ELF-1 (cell line): ENCODE data around the gene SKOR1.

ENCODE experiments used
- DNase-seq: peaks from one replicate; pipeline ENCODE4 v3.0.0-alpha.2; 2016; ENCODE audit warnings: low read depth, low spot score

The SKOR1 gene

DNA sequence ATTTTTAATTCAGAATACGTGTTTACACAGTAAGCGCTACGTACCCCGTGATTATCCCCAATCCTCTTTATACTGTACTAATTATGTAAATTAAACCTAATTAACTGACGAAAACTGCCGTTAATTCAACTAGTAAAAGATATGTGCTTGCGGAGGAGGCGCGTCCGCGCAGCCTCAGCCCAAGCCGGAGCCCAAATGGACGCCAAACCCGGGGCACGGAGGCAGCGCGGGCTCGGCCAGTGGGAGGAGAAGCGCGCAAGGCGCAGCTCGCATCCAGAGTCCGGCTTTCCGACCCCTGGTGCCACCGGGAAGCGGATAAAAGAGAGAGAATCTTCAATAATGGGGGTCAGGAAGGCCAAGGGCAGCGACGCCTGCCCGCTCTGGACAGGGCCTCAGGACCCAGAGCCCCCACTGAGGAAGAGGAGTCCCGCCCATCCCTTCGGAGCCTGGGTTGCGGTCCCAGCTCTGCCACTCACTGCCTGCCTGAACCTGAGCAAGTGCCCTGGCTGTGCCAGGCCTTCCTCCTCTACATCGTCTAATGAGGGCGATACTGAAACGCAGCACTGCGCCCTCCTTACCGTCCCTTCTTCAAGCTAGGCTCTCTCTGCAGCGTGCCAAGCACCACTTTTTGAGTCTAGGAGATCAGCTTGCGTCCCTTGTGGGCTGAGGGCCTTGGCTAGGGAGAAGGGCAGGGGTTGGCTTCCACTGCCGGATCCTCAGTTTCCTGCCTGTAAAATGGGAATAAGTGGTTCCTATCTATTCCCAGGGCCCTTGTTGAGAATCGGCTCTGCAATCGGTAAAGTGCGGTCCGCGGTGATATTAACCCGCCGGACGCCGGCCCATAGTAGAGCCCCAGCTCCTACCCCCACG, 5.0 kb upstream of the SKOR1 start:
- DNase-seq, result no peak

DNA sequence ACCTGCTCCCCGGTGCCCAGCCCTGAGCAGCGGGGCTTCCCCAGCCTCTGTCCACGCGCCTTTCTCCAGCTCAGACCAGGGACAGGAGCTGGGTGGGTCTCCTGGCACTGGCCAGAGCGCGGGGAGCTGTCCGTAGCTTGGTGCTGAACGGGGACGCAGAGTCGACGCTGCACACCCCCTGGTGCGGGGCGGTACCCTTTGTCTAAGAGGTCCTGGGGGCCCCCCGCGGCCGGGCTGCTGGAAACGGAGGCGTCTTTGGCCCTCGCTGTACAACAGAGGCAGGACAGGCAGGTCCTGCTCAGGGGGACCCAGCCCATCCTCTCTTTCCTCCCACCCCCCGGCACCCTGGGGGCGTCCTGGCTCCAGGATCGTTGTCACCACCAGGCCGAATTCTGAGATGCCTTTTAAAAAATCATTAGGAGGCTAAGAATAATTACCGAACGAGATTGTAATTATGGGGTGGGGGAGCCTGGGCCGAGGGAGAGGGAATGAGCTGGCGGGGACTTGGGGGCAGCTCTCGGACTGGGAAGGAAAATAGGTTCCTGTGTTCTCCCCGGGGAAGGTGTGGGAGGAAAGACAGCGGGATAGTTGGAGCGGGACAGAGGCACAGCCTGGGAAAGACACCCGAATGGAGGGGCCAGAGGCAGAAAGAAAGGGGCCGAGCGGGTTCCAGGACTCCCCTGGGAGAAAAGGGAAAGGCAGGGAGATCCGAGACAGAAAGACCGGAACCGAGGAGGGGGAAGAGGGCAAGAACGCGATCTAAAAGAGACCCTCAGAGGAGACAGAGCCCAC, 4.1 kb upstream of the SKOR1 start:
- peak; percentile 70 for DNase-seq

DNA sequence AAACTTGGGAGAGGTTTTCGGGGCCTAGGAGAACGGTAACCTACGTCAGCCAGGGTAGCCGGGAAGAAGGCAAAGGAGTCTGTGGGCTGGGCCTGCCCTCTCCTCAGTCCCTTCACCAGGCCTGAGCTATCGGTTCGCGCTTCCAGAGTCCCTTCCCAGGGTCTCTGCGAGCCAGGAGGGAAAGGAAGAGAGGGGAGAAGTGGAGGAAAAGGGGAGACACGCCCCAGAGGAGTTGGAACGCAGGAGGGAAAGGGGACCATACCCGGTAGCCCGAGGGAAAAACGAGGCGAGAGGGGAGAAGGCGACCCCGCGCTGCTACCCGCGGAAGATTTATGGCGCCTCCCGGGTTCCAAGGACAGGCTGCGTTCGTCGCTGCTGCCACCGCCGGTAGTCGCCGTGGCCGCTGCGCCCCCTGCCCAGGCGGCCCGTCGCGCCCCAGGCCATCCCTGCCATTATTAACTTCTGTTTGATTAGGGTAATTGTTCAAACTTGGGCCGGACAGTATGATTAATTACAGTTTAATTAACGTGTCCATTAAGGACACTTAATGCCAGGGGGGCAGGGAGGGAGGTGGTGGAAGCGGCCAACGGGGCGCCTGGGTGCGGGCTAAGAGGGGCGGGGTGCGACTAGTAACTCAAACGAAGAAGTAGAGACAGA, 3.4 kb upstream of the SKOR1 start:
- DNase-seq, result peak; percentile 26

DNA sequence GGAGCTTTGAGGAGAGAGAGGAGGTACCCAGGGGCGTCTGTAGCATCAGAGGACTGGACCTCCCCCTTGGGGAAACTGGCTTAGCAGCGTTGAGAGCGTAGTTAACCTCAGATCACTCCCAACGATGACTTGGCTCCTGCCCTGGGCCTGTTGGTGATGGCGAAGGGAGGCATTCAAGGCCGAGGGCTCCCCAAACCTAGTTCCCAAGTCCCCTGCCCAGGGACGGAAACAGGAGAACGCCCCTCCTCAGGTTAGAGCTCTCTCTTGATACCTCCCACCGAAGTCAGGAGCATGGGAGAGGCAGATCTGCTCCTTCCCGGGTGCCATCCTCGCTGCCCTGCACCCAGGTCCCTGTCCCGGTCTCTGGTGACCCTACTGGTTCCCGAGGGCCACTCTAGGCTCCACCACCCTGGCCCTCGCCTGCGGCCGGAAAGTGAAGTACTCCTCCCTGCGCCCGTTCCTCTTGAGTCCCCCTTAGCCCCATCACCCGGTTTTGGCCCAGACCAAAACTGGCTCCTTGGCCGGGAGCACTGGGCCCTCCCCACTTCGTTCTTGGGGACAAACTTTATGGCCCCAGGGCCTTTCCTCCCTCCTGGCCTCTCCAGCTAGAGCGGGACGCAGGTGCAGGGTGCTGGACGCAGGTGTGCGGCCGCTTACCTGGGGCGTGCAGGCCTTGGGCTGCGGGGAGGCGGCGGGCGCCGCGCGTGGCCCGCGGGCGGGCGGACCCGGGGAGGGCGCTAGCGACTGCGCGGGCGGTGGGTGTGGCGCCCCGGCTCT, 2.6 kb upstream of the SKOR1 start:
- no peak for DNase-seq

DNA sequence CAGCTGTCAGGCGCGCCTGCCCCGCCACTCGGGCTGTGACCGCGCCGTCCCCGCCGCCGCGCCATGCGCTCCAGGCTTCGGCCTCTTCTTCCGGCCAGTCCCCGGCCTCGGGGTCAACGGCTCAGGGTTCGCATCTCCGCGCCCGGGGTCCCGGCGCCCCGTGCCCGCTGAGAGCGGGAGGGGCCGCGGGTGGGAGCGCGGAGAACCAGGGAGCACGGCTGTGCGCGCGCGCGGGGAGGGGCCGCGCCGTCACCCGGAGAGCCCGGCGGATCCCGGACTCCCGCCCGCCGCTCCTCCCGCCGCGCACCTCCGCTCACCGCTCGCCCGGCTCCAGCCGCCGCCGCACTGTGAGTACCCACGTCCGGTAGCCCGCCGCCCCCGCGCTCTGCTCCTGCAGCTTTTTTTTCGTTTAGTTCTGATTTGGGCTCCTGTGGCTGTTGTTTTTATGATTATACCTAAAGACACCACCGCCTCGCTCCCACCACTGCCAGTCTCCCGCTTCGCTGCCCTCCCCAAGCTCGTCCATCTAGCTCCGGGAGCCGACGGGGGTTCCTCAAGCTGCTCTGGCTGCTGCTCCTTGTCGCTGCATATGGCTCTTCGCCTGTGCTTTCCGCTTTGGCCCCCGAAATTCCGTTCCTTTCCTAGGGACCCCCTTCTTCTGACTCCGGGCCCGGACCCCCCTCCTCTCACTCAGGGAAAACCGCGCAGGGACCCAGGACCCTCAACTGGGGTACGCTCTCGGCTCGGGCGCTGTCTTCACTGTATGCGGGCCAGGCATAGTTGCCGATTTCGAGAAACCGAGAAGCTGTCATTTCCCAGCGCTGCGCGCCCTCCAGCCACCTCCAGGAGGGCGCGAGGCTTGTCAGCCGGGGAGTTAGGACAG, 1.8 kb upstream of the SKOR1 start:
- DNase-seq, result peak; percentile 43

DNA sequence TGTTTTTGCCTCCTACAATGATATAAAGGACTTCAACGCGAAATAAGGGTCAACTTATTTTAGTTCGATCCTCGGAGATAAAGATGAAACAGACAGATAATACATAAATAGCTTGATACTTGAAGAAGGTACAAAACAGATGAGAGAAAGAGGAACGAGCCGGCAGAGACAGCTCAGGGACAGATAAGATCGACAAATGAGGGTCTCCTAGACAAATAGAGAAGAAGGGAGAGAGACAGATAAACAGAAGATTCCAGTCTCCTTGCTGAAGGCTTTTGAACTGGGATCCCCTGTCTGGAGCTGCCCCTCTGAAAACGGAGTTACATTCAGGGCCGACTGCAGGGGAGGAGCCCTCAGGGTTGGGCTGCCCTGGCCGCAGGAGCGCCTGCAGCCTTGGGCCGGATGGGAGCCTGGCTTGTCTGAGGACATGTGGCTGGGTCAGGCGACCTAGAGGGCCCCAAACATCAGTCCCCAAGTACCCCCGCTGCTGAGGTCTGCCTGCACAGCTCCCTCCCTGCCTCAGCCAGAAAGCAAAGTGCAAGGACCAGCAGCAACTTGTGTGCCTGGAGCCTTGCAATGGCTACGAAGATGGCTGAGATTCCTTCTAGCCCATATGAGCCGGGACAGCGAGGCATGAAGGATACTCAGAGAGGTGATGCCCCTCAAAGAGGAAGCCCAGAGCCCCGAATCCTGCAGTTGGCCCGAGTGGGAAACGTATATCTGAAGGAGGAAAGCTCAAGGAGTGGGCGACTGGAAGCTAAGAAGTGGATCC, 926 bp upstream of the SKOR1 start:
- DNase-seq, result peak; percentile 20

DNA sequence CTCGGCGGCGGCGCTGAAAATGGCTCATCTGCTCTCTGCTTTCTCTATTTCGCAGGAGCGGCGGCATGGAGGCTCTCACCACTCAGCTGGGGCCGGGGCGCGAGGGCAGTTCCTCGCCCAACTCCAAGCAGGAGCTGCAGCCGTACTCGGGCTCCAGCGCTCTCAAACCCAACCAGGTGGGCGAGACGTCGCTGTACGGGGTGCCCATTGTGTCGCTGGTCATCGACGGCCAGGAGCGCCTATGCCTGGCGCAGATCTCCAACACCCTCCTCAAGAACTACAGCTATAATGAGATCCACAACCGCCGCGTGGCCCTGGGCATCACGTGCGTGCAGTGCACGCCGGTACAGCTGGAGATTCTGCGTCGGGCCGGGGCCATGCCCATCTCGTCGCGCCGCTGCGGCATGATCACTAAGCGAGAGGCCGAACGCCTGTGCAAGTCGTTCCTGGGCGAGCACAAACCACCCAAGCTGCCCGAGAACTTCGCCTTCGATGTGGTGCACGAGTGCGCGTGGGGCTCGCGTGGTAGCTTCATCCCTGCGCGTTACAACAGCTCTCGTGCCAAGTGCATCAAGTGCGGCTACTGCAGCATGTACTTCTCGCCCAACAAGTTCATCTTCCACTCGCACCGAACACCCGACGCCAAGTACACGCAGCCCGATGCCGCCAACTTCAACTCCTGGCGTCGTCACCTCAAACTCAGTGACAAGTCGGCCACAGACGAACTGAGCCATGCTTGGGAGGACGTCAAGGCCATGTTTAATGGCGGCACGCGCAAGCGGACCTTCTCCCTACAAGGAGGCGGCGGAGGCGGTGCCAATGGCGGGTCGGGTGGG, 790 bp downstream of the SKOR1 start:
- peak; percentile 67 for DNase-seq

DNA sequence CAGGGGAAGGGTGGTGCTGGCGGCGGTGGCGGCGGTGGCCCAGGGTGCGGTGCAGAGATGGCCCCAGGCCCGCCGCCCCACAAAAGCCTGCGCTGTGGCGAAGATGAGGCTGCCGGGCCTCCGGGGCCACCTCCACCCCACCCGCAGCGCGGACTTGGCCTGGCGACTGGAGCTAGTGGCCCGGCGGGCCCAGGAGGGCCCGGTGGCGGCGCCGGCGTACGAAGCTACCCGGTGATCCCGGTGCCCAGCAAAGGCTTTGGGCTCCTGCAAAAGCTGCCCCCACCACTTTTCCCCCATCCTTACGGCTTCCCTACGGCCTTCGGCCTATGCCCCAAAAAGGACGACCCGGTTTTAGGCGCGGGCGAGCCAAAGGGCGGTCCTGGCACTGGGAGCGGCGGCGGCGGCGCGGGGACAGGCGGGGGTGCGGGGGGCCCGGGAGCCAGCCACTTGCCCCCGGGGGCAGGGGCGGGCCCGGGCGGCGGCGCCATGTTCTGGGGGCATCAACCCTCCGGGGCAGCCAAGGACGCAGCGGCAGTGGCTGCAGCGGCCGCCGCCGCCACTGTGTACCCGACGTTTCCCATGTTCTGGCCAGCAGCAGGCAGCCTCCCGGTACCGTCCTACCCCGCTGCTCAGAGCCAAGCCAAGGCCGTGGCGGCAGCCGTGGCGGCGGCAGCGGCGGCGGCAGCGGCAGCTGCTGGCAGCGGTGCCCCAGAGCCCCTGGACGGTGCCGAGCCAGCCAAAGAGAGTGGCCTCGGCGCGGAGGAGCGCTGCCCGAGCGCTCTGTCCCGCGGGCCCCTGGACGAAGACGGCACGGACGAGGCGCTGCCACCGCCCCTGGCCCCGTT, 1.6 kb downstream of the SKOR1 start:
- peak; percentile 14 for DNase-seq

DNA sequence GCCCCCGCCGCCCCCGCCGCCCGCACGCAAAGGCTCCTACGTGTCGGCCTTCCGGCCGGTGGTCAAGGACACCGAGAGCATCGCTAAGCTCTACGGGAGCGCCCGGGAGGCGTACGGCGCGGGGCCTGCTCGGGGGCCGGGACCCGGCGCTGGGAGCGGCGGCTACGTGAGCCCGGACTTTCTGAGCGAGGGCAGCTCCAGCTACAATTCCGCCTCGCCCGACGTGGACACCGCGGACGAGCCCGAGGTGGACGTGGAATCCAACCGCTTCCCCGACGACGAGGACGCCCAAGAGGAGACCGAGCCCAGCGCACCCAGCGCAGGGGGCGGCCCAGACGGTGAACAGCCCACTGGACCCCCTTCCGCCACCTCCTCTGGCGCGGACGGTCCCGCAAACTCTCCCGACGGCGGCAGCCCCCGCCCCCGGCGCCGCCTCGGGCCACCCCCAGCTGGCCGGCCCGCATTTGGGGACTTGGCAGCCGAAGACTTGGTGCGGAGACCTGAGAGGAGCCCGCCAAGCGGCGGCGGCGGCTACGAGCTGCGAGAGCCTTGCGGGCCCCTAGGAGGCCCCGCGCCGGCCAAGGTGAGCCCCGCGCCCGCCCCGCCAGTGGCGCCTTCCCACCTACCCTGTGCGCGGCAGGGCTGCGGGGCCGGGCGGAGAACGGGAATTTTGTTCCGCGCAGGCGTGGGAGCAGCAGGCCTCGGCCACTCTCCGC, 2.4 kb downstream of the SKOR1 start:
- peak; percentile 36 for DNase-seq

DNA sequence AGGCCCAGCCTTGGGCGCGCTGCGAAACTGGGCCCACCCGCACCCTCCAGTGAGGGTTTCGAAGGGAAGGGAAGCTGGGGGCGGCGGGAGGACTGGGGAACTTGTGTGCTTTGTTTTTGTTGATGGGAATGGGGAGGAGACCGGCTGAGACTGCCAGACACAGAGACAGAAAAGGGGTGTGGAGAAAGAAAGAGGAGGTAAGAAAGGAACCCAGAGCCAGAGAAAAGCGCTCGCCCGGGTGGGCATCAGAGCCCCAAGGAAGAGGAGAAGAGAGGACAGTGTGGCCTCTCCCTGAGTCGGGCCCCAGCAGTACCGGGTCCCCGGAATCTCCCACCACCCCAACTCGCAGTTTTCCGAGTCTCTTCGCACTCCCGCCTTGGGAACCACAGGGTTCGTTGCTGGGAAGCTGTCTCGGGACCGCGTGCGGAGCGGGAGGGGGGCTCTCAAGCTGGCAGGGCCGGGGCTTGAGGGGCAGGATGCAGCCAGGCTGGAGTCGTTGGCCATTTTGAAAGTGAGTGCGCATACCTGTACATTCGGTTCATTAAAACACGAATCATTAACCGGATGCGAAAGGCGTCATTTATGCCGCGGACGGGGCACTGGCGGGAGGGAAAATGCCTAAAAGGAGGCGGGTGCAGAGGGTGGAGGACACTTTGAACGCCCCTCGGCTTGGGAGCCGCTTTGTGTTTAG, 3.1 kb downstream of the SKOR1 start:
- DNase-seq, result peak; percentile 21

DNA sequence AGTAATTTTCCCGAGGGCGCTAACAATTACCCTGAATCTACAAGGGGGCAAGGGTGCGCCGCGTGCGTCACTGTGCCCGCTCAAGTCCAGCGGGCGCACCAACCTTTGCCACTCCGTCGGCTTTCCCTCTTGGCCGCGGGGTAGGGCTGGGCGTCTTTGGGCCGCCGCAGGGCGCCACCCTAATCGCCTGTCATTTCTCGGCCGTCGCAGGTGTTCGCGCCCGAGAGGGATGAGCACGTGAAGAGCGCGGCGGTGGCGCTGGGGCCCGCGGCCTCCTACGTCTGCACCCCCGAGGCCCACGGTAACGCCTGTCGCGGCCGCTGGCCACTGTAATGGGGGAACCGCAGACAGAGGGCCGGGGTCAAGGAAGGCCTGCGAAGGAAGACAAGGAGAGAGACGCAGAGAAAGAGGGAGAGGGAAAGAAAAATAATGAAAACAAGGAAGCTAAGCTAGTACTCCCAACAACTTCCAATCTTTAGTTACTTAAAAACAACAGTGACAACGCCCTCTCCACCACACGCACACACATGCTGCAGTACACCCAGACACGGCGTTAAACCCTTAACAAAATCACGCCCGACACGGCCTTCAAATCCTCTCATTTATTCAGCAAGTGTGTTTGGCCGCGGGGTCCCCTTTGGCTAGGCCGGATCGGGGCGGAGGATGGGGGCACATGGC, 3.8 kb downstream of the SKOR1 start:
- no peak for DNase-seq

DNA sequence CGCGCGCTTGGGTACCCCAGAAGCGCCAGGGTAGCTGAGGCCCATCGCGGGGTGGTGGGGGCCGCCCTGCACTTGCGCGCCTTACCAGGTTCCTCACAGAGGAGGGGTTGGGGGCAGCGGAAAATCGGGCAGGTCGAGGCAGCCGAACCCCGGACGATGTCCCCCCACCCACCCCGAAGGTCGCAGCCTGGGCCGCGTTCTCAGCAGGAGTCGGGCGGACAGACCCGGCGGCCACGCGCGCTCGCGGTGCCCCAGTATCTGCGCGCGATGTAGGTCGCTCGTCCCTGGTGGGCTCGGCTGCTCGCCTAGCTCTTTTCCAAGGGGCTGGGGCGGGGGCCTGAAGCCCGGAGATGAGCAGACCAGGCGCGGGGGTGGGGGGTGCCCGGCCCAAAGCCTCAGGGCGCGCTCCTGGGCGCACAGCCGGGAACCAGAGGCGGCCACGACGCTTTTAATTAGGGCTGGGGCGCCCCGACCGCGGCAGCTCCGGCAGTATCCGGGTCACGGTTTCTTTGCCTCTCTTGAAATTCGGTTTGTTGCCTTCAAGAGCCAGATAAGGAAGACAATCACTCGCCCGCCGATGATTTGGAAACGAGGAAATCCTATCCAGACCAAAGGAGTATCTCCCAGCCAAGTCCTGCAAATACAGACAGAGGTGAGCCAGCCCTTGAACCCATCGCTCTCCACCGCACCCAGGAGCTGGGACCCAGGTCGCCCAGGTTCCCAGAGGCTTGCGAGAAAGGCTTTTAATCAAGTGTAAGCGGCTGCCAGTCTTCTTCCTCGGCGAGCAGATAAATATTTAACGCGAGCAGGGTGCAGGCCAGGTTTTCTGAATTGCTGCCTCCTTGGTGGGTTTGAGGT, 4.6 kb downstream of the SKOR1 start:
- peak; percentile 31 for DNase-seq

DNA sequence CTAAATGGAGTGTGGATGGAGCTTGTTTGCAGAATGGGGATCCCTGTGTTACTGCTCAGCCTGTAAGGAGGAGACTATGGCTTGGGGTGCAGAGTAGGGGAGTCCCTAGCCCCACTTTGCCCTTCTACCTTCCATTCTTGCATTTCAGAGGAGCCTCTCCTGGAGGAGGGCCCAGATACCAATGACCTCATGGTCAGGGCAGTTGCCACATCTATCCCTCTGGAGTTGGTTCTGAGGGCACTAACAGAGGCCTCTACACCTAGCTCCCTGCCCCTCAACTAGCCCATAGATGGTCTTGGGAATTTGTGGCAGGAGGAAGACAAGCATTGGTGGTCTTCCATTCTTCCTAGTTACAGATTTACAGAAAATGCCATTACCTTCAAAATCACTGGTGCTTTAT, 6.1 kb downstream of the SKOR1 start:
- DNase-seq, result no peak

DNA sequence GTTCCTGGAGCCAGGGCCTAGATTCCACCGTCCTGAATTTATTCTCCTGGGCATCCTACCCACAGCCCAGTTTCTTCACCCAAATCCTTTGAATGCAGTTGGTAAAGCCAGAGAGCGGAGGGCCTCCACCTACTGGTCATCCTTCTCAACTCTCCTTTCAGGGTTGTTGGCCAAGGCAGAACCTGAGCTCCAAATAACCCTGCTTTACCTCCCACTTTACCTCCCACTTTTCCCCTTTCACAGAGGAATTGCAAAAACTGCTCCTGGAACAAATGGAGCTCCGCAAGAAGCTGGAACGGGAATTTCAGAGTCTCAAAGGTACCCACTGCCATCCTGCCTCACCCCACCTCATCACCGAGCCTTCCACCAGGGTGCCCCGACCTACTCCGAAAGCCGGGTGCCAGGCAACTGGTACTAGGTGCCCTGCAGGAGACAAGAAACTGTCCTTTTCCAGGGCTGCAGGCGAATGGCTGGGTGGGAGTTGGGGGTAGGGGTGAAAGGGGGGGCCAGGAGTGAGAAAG, 6.8 kb downstream of the SKOR1 start:
- peak; percentile 60 for DNase-seq
